GM12891 (cell line): ENCODE measurements around the gene INAFM2.

ENCODE experiments used
- PAX5 ChIP-seq: IDR thresholded peaks from 2 replicates; pipeline ENCODE4 v1.6.1; 2011; ENCODE audit warnings: low read length, moderate library complexity, mild to moderate bottlenecking; ENCODE audit not compliant: insufficient read depth, severe bottlenecking
- POLR2A ChIP-seq: IDR thresholded peaks from 2 replicates; pipeline ENCODE4 v1.6.1; 2011; ENCODE audit warnings: low read depth, low read length, control low read depth
- POLR2AphosphoS5 ChIP-seq: IDR thresholded peaks from 2 replicates; pipeline ENCODE4 v1.6.1; 2011; ENCODE audit warnings: low read depth, low read length, control low read depth
- POU2F2 ChIP-seq: IDR thresholded peaks from 2 replicates; pipeline ENCODE4 v1.6.1; 2011; ENCODE audit warnings: low read depth, mild to moderate bottlenecking, control low read depth, low read length, moderate library complexity
- SPI1 ChIP-seq: IDR thresholded peaks from 2 replicates; pipeline ENCODE4 v1.6.1; 2011; ENCODE audit warnings: low read depth, low read length, control low read depth
- TAF1 ChIP-seq: IDR thresholded peaks from 2 replicates; pipeline ENCODE4 v1.6.1; 2011; ENCODE audit warnings: low read depth, low read length, control low read depth

DNA sequence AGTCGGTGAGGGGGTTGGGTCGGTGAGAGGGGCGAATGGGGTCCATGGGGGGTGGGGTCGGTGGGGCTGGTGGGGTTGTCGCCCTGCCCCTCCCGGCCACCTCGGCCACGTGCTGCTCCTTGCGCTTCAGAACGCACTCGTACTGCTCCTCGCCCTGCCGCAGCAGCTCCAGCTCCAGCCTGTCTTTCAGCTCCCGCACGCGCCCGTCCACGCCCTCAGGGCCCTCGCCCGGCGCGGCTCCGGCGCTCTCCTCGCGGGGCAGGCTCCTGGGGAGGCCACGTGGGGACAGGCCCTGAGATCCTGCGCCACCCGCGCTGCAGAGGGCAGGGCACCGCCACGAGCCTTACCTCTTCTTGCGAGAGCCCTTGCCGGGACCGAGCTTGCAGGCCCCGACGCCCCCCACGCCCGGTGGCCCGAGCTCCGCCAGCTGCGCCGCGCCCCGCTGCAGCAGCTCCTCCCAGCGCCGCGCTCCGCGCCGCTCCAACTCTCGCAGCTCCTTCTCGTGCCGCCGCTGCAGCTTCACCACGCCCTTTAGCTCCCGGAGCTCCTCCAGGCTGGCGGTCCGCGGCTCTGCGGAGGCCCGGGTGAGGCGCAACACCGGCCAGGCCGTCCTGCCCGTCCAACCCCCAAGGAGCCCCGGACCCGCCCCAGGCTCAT, 32.4 kb upstream of the INAFM2 start:
- TF ChIP-seq POLR2AphosphoS5, result no peak
- no peak for TF ChIP-seq POLR2A
- TF ChIP-seq TAF1, result no peak
- TF ChIP-seq SPI1, result no peak
- no peak for TF ChIP-seq PAX5
- no peak for TF ChIP-seq POU2F2
